Endothelial cell of umbilical vein (primary cell): ENCODE measurements around the gene CNRIP1.

Source experiments
- CTCF ChIP-seq, 2 donors: IDR thresholded peaks; 1 replicate in 1 of 2; 2 replicates in 1 of 2; pipeline ENCODE4 v1.5.1; 2011; ENCODE audit warnings: low read length in 2 of 2, mild to moderate bottlenecking in 2 of 2, moderate library complexity in 2 of 2, control low read depth in 1 of 2, inconsistent platforms in 1 of 2, low read depth in 1 of 2; ENCODE audit not compliant: insufficient read depth in 1 of 2; ENCODE audit errors: extremely low read depth in 1 of 2
- EZH2 ChIP-seq: IDR thresholded peaks from 2 replicates; pipeline ENCODE4 v1.6.1; 2012; ENCODE audit warnings: borderline replicate concordance, low read depth, mild to moderate bottlenecking, moderate library complexity, low read length, inconsistent platforms; ENCODE audit not compliant: severe bottlenecking
- FOS ChIP-seq: IDR thresholded peaks from 2 replicates; pipeline ENCODE4 v1.6.1; 2011; ENCODE audit warnings: mild to moderate bottlenecking, low read length, moderate library complexity, borderline replicate concordance; ENCODE audit not compliant: insufficient read depth
- GATA2 ChIP-seq: IDR thresholded peaks from 2 replicates; pipeline ENCODE4 v1.7.0; 2011; ENCODE audit warnings: low read depth, mild to moderate bottlenecking, moderate library complexity, mixed read lengths, low read length; ENCODE audit not compliant: insufficient read length, insufficient read depth
- MYC ChIP-seq: IDR thresholded peaks from one replicate; pipeline ENCODE4 v1.6.1; 2011; ENCODE audit warnings: mild to moderate bottlenecking, low read depth, low read length
- POLR2A ChIP-seq: IDR thresholded peaks from 2 replicates; pipeline ENCODE4 v1.6.1; 2012; ENCODE audit warnings: low read depth, mild to moderate bottlenecking, control low read depth, low read length
- POLR2AphosphoS5 ChIP-seq: IDR thresholded peaks from 2 replicates; pipeline ENCODE4 v1.6.1; 2012; ENCODE audit warnings: low read depth, mild to moderate bottlenecking, control low read depth, low read length, moderate library complexity; ENCODE audit not compliant: insufficient read depth
- TF ChIP-seq, protein P1 (sequence below): IDR thresholded peaks from 2 replicates; pipeline ENCODE4 v1.6.1; 2011; ENCODE audit not compliant: insufficient read depth, insufficient read length

DNA sequence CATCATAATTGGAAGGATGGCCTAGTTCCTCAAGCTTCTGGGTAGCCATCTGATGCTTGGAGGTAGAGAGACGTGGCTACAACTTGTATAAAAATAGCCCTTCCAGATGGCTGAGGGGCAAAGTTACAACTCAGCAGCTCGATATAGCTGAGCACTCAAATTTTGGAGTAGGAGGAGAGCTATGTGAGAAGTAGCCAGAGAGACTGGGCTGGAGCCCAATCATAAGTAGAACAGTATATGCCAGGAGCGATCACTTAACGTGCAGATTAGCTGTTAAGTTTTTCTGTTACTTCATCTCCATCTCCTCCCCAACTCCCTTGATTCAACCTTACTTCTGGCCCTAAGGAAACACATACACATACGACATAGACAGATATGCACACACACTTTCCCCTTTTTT lies 28.8 kb downstream of the CNRIP1 start:
- no peak for TF ChIP-seq CTCF (IDR thresholded peaks at IDR 0.05; ENCODE audit: extremely low read depth in 1 of 2, insufficient read depth in 1 of 2, low read depth in 1 of 2, low read length in 2 of 2)
- TF ChIP-seq EZH2, result no peak
- no peak for TF ChIP-seq POLR2A
- no peak for TF ChIP-seq POLR2AphosphoS5
- TF ChIP-seq, protein P1, sequence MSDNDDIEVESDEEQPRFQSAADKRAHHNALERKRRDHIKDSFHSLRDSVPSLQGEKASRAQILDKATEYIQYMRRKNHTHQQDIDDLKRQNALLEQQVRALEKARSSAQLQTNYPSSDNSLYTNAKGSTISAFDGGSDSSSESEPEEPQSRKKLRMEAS, result no peak
- TF ChIP-seq MYC, result no peak
- TF ChIP-seq FOS, result no peak
- no peak for TF ChIP-seq GATA2
